ENCODE measurements around the gene RIN1.
A peak's percentile ranks its signal among the peaks of the same experiment; 100 is the strongest.

Gene RIN1

DNA sequence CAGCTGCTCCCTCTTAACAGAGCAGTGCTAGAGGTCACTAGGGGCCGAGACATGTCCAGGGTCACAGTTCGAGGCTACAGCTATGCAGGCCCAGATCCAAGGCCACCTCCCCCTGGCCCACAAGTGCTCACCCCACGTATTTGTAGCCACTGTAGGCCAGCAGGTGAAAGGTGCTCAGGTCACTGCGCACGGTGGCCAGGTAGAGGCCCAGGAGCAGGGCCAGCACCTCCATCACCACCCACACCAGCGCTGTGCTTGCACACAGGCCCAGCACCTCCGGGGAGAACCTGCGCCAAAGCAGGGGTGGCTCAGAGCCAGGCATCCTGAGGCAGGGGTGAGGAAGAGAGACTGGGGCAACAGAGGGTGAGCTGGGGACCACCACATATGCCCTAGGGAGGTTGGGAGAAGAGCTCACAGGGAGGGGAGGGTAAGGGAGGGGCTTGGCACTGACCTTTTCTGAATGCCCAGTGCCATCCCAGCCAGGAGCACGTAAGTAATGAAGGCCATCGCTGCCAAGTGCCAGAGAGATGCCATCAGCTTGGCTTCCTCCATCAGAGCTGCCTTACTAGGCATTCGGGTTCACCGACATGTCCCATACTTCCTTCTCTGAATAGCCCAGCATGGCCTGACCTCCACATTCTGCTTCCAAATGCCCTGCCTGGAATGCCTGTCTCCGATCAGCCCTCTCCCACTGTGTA is 50.8 kb downstream of the RIN1 start:
- TF ChIP-seq, protein P1, sequence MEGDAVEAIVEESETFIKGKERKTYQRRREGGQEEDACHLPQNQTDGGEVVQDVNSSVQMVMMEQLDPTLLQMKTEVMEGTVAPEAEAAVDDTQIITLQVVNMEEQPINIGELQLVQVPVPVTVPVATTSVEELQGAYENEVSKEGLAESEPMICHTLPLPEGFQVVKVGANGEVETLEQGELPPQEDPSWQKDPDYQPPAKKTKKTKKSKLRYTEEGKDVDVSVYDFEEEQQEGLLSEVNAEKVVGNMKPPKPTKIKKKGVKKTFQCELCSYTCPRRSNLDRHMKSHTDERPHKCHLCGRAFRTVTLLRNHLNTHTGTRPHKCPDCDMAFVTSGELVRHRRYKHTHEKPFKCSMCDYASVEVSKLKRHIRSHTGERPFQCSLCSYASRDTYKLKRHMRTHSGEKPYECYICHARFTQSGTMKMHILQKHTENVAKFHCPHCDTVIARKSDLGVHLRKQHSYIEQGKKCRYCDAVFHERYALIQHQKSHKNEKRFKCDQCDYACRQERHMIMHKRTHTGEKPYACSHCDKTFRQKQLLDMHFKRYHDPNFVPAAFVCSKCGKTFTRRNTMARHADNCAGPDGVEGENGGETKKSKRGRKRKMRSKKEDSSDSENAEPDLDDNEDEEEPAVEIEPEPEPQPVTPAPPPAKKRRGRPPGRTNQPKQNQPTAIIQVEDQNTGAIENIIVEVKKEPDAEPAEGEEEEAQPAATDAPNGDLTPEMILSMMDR (IDR thresholded peaks at IDR 0.05; ENCODE audit: low read length, missing control alignments) = no peak
- no peak overlapping the region for H3K4me3 ChIP-seq (replicated peaks; ENCODE audit: low read depth, low read length)
- no peak for DNase-seq (ENCODE audit: low read depth)

DNA sequence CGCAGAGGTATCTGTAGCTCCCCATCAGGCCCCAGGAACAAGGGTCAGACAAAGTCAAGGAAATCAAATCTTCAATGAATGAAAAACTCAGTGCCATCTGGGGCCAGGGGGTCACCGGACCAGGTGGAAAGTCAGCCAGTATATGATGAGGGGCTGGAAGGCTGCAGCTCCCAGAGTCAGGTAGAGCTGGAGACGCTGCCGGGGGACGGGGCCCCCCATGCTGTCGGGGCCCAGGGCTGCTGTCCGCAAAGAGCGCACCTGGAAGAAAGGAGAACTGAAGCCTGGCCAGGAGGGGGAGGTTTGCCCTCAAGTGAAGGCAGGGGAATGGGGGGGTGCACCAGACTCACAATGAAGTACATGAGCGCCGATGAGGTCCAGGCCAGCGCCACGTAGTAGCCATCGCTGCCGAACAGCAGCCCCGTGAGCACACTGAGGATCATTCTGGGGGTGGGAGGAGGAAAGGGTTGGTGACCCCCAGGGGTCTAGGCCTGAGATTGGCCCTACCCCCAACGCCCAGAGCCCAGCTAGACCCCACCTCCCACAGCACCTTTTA is 51.6 kb downstream of the RIN1 start:
- DNase-seq (ENCODE audit: low read depth) = no peak
- no peak overlapping the region for H3K4me3 ChIP-seq (replicated peaks; ENCODE audit: low read depth, low read length)
- TF ChIP-seq, protein P1 (IDR thresholded peaks at IDR 0.05; ENCODE audit: low read length, missing control alignments) = no peak

DNA sequence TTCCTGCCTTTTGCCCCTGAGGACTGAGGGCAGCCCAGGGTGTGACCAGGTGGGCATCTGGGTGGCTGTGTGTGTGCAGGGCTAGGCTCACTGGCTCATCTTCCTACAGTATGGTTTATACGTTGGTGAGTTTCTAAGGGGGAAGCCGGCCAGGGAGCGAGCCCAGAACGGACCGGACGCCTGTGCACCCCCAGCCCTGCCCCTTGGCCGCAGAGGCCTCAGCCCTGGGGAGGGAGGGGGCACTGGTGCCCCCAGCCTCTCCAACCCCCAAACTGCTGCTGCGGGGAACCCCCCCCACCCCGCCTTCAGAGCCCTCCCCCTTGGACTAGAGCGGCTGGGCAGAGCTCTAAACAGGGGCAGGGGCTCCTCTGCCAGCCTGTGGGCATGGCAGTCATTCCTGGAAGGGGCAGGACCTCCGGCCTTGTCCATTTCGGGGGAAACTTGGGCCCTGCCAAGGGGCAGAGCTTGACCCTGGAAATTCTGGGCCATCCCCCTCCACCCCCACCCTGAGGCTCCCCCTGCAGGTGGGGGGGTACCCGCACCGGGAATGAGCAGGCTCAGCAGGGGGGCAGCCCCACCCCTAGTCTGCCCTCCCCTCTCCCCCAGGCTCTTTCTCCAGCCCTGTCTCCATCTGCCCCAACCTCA is 52.7 kb downstream of the RIN1 start:
- H3K4me3 ChIP-seq (replicated peaks; ENCODE audit: low read depth, low read length) = no peak overlapping the region
- TF ChIP-seq, protein P1 (IDR thresholded peaks at IDR 0.05; ENCODE audit: low read length, missing control alignments) = no peak
- DNase-seq (ENCODE audit: low read depth) = no peak

DNA sequence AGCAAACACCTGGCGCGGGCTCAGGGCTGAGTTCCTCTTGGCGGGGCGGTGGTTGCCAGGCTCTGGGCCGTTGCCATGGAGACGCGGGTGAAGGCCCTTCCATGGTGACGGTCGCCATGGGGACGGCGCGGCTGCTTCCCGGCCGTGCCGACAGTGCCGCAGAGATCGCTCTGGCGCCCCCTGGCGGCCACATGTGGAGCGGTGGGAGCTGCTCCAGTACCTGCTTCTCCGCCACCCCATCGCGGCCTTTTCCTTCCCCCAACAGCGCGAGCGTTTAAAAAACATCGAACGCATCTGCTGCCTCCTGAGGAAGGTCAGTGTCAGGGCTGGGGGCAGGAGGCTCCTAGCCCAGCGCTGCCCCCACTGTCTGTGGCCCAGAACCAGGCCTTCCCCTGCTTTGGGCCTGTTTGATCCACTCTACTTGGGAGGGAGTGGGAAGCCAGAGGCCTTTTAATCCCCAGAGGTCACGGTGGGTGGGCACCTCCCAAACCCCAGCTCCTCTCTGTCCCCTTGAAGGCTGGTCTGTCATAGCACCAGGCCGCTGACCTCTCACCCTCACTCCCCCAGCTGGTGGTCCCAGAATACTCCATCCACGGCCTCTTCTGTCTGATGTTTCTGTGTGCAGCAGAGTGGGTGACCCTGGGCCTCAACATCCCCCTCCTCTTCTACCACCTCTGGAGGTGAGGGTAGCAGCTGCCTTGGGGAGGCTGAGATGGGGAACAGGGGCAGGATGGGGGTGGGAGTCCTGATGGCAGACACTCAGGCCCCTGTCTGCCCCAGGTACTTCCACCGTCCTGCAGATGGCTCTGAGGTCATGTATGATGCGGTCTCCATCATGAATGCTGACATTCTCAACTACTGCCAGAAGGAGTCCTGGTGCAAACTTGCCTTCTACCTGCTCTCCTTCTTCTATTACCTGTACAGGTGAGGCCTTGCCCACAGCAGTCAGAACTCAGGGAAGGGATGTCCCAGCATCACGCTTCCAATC is 53.5 kb downstream of the RIN1 start:
- TF ChIP-seq, protein P1 (IDR thresholded peaks at IDR 0.05; ENCODE audit: low read length, missing control alignments) = peak; percentile 80
- H3K4me3 ChIP-seq (replicated peaks; ENCODE audit: low read depth, low read length) = no peak overlapping the region
- peak; percentile 96 for DNase-seq (ENCODE audit: low read depth)
